HL-60/S4 (cell line): ENCODE results near the gene HOMER3.

ENCODE experiments used
- in situ Hi-C: fragments of 300-500 bp; cut with MboI; formaldehyde crosslinking; loops from 2 replicates; pipeline ENCODE4 v1.14.3; 2022; ENCODE audit warnings: low sequenced_read_pairs

Gene HOMER3

GRCh38 chr19:18940769-18941627 lies at the start of gene HOMER3:
HOMER3 (minus strand) TSS chr19:18941217; CDS start chr19:18938982, 2,235 bp downstream.
- in situ Hi-C loops = no loop called here

GRCh38 chr19:18990128-18990708 lies 49.2 kb upstream of the HOMER3 start:
- in situ Hi-C loops = loop anchor here (25.0 kb wide), 1 partner anchor 528 kb away; no protein-coding TSS in a partner anchor

GRCh38 chr19:18989316-18989715 lies 48.3 kb upstream of the HOMER3 start:
- in situ Hi-C loops = loop anchor here (25.0 kb wide), 1 partner anchor 527 kb away; no protein-coding TSS in a partner anchor

- in situ Hi-C loops = loop anchor here (25.0 kb wide), 1 partner anchor 525 kb away; no protein-coding TSS in a partner anchor
Observed at GRCh38 chr19:18987456-18987855, 46.4 kb upstream of the HOMER3 start.

GRCh38 chr19:18985257-18985656 lies 44.2 kb upstream of the HOMER3 start:
- in situ Hi-C loops = loop anchor here (25.0 kb wide), 1 partner anchor 523 kb away; no protein-coding TSS in a partner anchor

- in situ Hi-C loops = loop anchor here (5.0 to 25.0 kb wide), 2 partner anchors 47 to 522 kb away; no protein-coding TSS in a partner anchor
Observed at GRCh38 chr19:18984251-18984650, 43.2 kb upstream of the HOMER3 start.

- in situ Hi-C loops = loop anchor here (5.0 to 25.0 kb wide), 2 partner anchors 45 to 520 kb away; no protein-coding TSS in a partner anchor
Observed at GRCh38 chr19:18982669-18983068, 41.7 kb upstream of the HOMER3 start.

- in situ Hi-C loops = loop anchor here (5.0 to 25.0 kb wide), 2 partner anchors 43 to 518 kb away; no protein-coding TSS in a partner anchor
Observed at GRCh38 chr19:18980432-18981020, 39.5 kb upstream of the HOMER3 start.

GRCh38 chr19:18978616-18979015 lies 37.6 kb upstream of the HOMER3 start:
- in situ Hi-C loops = loop anchor here (25.0 kb wide), 1 partner anchor 516 kb away; no protein-coding TSS in a partner anchor

- in situ Hi-C loops = loop anchor here (25.0 kb wide), 1 partner anchor 514 kb away; no protein-coding TSS in a partner anchor
Observed at GRCh38 chr19:18975869-18976268, 34.9 kb upstream of the HOMER3 start.

GRCh38 chr19:18975011-18975410 lies 34.0 kb upstream of the HOMER3 start:
- in situ Hi-C loops = loop anchor here (25.0 kb wide), 1 partner anchor 513 kb away; no protein-coding TSS in a partner anchor

- in situ Hi-C loops = no loop called here
Observed at GRCh38 chr19:18972851-18973250, 31.8 kb upstream of the HOMER3 start.

- in situ Hi-C loops = no loop called here
Observed at GRCh38 chr19:18972301-18972811, 31.3 kb upstream of the HOMER3 start.

- in situ Hi-C loops = no loop called here
Observed at GRCh38 chr19:18969931-18970659, 29.1 kb upstream of the HOMER3 start.

GRCh38 chr19:18967358-18968146 lies 26.5 kb upstream of the HOMER3 start:
- in situ Hi-C loops = no loop called here

GRCh38 chr19:18966307-18966706 lies 25.3 kb upstream of the HOMER3 start:
- in situ Hi-C loops = no loop called here

- in situ Hi-C loops = no loop called here
Observed at GRCh38 chr19:18964121-18964520, 23.1 kb upstream of the HOMER3 start.

GRCh38 chr19:18961767-18962620 lies 21.0 kb upstream of the HOMER3 start:
- in situ Hi-C loops = no loop called here
